NT2/D1 (cell line): ENCODE results near the gene SSUH2.

Experiments used
- SUZ12 ChIP-seq: IDR thresholded peaks from 2 replicates; pipeline ENCODE4 v1.6.1; 2011; ENCODE audit not compliant: insufficient read length, insufficient read depth; ENCODE audit errors: extremely low read depth
- YY1 ChIP-seq: IDR thresholded peaks from 2 replicates; pipeline ENCODE4 v1.6.1; 2011; ENCODE audit not compliant: insufficient read length, insufficient read depth
- ZNF274 ChIP-seq: IDR thresholded peaks from 2 replicates; pipeline ENCODE4 v1.6.1; 2011; ENCODE audit warnings: mild to moderate bottlenecking, low read depth, low read length

DNA sequence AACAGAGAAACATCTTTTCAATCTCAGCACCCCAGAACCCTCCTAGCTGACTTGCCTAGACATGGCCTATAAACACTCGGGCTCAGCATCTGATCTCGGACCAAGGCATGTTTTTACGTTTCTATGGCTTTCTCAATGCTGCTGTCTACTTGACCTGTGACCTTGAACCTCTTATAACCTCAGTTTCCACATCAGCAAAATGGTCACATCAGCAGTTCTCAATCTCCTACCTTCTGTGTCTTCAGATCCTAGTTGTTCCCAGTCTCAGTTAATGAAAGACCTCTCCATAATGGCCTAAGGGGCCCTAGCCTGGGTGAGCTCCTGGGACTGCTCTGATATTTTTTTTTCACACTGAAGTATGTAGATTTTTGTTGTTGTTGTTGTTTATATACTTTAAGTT lies 39.6 kb downstream of the SSUH2 start:
- TF ChIP-seq ZNF274 (no peak), SUZ12 (no peak), YY1 (no peak)
